HG02623 (cell line): ENCODE results near the gene CCSER1.
"Not testable (repeated sequence)": the region's sequence is repeated elsewhere in the genome, so short reads cannot be mapped to it uniquely, and the experiment has no call there.

Source experiments
- ATAC-seq: cut with Tn5 transposase; IDR thresholded peaks from one replicate; pipeline ENCODE4 v1.9.1; 2021; ENCODE audit warnings: moderate library complexity; ENCODE audit not compliant: unreplicated experiment

The CCSER1 gene

GRCh38 chr4:90641861-90642599 lies 514.8 kb downstream of the CCSER1 start:
- ATAC-seq, result no peak

GRCh38 chr4:90643156-90643555 lies 516.0 kb downstream of the CCSER1 start:
- ATAC-seq, result no peak

- no peak for ATAC-seq
Observed at GRCh38 chr4:90648311-90648710, 521.1 kb downstream of the CCSER1 start.

GRCh38 chr4:90648791-90649190 lies 521.6 kb downstream of the CCSER1 start:
- no peak for ATAC-seq

GRCh38 chr4:90660672-90661071 lies 533.5 kb downstream of the CCSER1 start:
- ATAC-seq, result no peak

GRCh38 chr4:90670183-90670582 lies 543.0 kb downstream of the CCSER1 start:
- no peak for ATAC-seq

GRCh38 chr4:90689739-90690138 lies 562.5 kb downstream of the CCSER1 start:
- no peak for ATAC-seq

- ATAC-seq, result no peak
Observed at GRCh38 chr4:90695411-90695810, 568.2 kb downstream of the CCSER1 start.

- ATAC-seq, result not testable (repeated sequence)
Observed at GRCh38 chr4:90705501-90705900, 578.3 kb downstream of the CCSER1 start.

- peak; percentile 75 for ATAC-seq
Observed at GRCh38 chr4:90715242-90715641, 588.0 kb downstream of the CCSER1 start.

GRCh38 chr4:90718931-90719330 lies 591.7 kb downstream of the CCSER1 start:
- no peak for ATAC-seq

GRCh38 chr4:90727938-90728337 lies 600.7 kb downstream of the CCSER1 start:
- no peak for ATAC-seq

GRCh38 chr4:90730752-90731151 lies 603.6 kb downstream of the CCSER1 start:
- no peak for ATAC-seq

GRCh38 chr4:90733211-90733610 lies 606.0 kb downstream of the CCSER1 start:
- no peak for ATAC-seq

- no peak for ATAC-seq
Observed at GRCh38 chr4:90745176-90745575, 618.0 kb downstream of the CCSER1 start.

GRCh38 chr4:90753068-90753467 lies 625.9 kb downstream of the CCSER1 start:
- ATAC-seq, result no peak

GRCh38 chr4:90757534-90758060 lies 630.4 kb downstream of the CCSER1 start:
- ATAC-seq, result no peak

GRCh38 chr4:90760059-90760458 lies 632.9 kb downstream of the CCSER1 start:
- no peak for ATAC-seq

GRCh38 chr4:90766837-90767236 lies 639.6 kb downstream of the CCSER1 start:
- no peak for ATAC-seq

- ATAC-seq, result no peak
Observed at GRCh38 chr4:90769251-90769650, 642.1 kb downstream of the CCSER1 start.

GRCh38 chr4:90780193-90780592 lies 653.0 kb downstream of the CCSER1 start:
- no peak for ATAC-seq

- no peak for ATAC-seq
Observed at GRCh38 chr4:90786602-90787001, 659.4 kb downstream of the CCSER1 start.

- ATAC-seq, result no peak
Observed at GRCh38 chr4:90792696-90793095, 665.5 kb downstream of the CCSER1 start.
